Thoracic aorta (tissue), 2 donors: ENCODE data around the gene C1D. TPM values are rescaled to one million over a fixed set of nuclear protein-coding genes. Genes with fewer than 3 reads are reported as not detected.
"Not testable (repeated sequence)": the region's sequence is repeated elsewhere in the genome, so short reads cannot be mapped to it uniquely, and the experiment has no call there.

ENCODE experiments used
- ATAC-seq: fragments of 150-250 bp; one replicate; pipeline ENCODE4 v1.8.0; 2017; ENCODE audit warnings: low read depth; ENCODE audit not compliant: insufficient number of reproducible peaks, low FRiP score
- DNase-seq: peaks from one replicate; pipeline ENCODE4 v3.0.0-alpha.2; 2020; ENCODE audit warnings: low spot score
- H3K27ac ChIP-seq, 2 donors: fragments of 200-600 bp; sonication (generic); 1 replicate in 1 of 2; 2 replicates in 1 of 2; pipeline ENCODE4 v1.5.1; 2016; ENCODE audit warnings: mild to moderate bottlenecking in 2 of 2, moderate library complexity in 2 of 2
- H3K27me3 ChIP-seq: fragments of 200-600 bp; sonication (generic); replicated peaks from 2 replicates; pipeline ENCODE4 v1.6.0; 2016; ENCODE audit warnings: mild to moderate bottlenecking; ENCODE audit not compliant: insufficient read depth
- H3K36me3 ChIP-seq: fragments of 200-600 bp; sonication (generic); one replicate; pipeline ENCODE4 v1.5.1; 2016
- H3K4me1 ChIP-seq, 2 donors: fragments of 200-600 bp; sonication (generic); 1 replicate in 1 of 2; 2 replicates in 1 of 2; pipeline versions ENCODE4 v1.5.1 to v1.6.0; 2016; ENCODE audit warnings: low read depth in 2 of 2, mild to moderate bottlenecking in 1 of 2; ENCODE audit not compliant: control insufficient read depth in 1 of 2
- H3K4me3 ChIP-seq: fragments of 200-600 bp; sonication (generic); 2 replicates; pipeline ENCODE4 v1.5.1; 2016; ENCODE audit warnings: mild to moderate bottlenecking
- H3K9me3 ChIP-seq: fragments of 200-600 bp; sonication (generic); 2 replicates; pipeline ENCODE4 v1.5.1; 2016
- total RNA-seq, 2 donors: library from RNA; depleted of rRNA; stranded (reverse); fragments of >200 nt; gene quantifications; one replicate each; pipeline versions ENCODE4 v1.1.0 to v1.2.3, GENCODE V29; 2016
- TF ChIP-seq, protein P1 (sequence below): fragments of 200-600 bp; sonication (generic); IDR thresholded peaks from one replicate; pipeline ENCODE4 v1.5.1; 2019; ENCODE audit warnings: antibody characterized with exemption

The C1D gene
- total RNA-seq, 2 donors from 2014 or later: 11.9 to 12.1 TPM

DNA sequence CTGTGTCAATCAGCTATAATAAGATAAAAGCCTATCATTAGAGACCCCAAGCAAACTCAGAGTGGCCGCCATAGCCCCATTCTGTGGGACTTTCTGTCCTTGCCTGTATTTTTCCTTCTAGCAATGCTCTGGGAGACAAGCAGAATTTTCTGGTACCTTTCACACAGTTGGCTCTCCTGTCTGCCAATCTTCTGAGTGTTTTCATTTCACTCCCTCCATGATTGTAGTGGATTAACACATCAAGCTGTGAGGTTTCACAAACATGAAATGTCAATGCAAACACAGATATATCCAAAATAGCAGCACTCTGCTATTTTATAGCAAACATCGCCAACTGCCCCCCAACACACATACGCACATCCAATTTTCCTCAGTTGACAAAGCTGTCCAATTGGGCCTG, 64.9 kb downstream of the C1D start:
- DNase-seq (no peak), ATAC-seq (no peak)
- no peak overlapping the region for H3K4me3 ChIP-seq
- no peak overlapping the region for H3K27ac ChIP-seq
- H3K27me3 ChIP-seq: no peaks in the 10 kb centered on the region
- TF ChIP-seq, protein P1, sequence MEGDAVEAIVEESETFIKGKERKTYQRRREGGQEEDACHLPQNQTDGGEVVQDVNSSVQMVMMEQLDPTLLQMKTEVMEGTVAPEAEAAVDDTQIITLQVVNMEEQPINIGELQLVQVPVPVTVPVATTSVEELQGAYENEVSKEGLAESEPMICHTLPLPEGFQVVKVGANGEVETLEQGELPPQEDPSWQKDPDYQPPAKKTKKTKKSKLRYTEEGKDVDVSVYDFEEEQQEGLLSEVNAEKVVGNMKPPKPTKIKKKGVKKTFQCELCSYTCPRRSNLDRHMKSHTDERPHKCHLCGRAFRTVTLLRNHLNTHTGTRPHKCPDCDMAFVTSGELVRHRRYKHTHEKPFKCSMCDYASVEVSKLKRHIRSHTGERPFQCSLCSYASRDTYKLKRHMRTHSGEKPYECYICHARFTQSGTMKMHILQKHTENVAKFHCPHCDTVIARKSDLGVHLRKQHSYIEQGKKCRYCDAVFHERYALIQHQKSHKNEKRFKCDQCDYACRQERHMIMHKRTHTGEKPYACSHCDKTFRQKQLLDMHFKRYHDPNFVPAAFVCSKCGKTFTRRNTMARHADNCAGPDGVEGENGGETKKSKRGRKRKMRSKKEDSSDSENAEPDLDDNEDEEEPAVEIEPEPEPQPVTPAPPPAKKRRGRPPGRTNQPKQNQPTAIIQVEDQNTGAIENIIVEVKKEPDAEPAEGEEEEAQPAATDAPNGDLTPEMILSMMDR: no peak
- H3K4me1 ChIP-seq: no peaks in the 10 kb centered on the region
- no peaks in the 10 kb centered on the region for H3K9me3 ChIP-seq
- H3K36me3 ChIP-seq: no peaks in the 10 kb centered on the region

DNA sequence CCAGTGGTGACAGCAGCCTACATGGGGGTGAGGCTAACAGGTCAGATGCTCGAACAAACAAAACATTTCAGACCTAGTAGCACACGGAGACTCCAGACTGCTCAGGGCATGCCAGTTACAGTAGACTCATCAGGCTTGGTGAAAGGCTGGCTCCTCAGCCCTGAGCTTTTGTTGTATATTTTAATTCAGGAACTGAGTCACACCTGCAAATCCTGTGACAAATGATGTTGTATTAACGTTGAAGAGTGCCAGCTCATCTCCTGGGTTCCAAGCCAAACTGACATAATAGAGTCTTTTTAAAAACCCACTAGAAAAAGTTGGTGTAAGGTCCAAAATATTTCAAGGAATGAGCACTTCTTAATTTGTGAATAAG, 65.3 kb downstream of the C1D start:
- no peak for DNase-seq
- TF ChIP-seq, protein P1: no peak
- Histone ChIP-seq H3K36me3 (no peaks in the 10 kb centered on the region), H3K27me3 (no peaks in the 10 kb centered on the region), H3K4me1 (no peaks in the 10 kb centered on the region), H3K9me3 (no peaks in the 10 kb centered on the region), H3K4me3 (no peak overlapping the region), H3K27ac (no peak overlapping the region)
- ATAC-seq: no peak

DNA sequence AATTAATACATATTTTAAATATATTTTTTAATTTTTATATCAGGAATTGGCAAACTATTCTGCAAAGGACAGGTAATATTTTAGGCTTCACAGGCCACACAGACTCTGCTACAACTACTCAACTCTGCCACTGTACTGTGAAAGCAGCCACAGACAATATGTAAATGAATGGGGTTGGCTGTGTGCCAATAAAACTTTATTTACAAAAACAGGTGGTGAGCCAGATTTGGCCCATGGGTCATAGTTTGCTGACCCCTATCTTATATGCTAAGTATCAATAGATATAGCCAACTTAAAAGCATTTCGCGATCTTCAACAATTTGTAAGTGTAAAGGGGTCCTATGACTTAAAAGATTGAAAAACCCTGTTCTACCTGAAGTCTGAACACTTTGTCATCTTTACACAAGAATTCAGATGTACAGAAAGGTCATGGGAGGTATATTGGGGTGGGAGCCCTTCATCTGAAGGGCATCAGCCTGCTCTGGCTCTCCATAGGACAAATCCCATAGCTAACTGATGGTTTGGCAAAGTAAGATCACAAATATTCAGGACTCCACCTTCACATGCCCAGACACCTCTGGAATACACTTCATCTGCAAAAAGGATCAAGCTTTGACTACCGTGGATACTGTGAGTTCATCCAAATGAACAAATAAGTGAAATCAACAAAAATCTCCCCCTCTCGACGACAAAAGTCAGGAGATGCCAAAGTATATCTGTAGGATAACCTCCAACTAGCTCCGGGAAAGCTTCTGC, 65.9 kb downstream of the C1D start:
- no peaks in the 10 kb centered on the region for H3K27me3 ChIP-seq
- H3K27ac ChIP-seq: no peak overlapping the region
- no peak overlapping the region for H3K4me3 ChIP-seq
- DNase-seq: no peak
- no peak for ATAC-seq
- TF ChIP-seq, protein P1: no peak
- no peaks in the 10 kb centered on the region for H3K36me3 ChIP-seq
- H3K4me1 ChIP-seq: no peaks in the 10 kb centered on the region
- no peaks in the 10 kb centered on the region for H3K9me3 ChIP-seq

DNA sequence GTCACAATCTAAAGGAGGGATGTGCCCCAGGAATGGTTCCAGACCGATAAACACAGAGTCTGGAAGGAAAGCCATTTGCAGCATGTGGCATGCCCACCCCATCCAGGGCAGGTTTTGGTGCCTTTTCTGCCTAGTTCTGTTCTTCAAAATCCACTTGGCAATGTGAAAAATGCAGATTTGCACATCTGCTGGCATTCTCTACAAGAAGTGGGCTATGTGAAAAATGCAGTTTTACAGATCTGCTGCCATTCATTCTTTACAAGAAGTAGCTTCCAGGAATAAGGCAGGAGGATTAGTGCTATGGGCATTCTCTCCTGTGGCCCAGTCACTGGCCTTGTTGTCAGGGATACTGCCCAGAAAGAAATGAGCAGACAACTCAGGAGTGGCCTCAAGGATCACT, 68.1 kb downstream of the C1D start:
- DNase-seq (no peak), ATAC-seq (no peak)
- no peaks in the 10 kb centered on the region for H3K4me1 ChIP-seq
- no peak overlapping the region for H3K4me3 ChIP-seq
- H3K9me3 ChIP-seq: no peaks in the 10 kb centered on the region
- H3K27ac ChIP-seq: no peak overlapping the region
- no peaks in the 10 kb centered on the region for H3K36me3 ChIP-seq
- TF ChIP-seq, protein P1: no peak
- no peaks in the 10 kb centered on the region for H3K27me3 ChIP-seq

DNA sequence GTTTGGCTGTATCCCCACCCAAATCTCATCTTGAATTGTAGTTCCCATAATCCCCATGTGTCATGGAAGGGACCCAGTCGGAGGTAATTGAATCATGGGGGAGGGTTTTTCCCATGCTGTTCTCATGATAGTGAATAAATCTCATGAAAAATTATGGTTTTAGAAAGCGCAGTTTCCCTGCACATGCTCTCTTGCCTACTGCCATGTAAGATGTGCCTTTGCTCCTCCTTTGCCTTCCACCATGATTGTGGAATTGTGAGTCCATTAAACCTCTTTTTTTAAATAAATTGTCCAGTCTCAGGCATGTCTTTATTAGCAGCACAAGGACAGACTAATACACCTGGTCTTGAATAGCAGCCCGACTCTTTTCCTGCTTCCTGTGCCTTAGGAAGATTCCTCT, 68.7 kb downstream of the C1D start:
- not testable (repeated sequence) for DNase-seq, H3K9me3 ChIP-seq, H3K36me3 ChIP-seq, H3K27me3 ChIP-seq, ATAC-seq, H3K27ac ChIP-seq, H3K4me3 ChIP-seq, H3K4me1 ChIP-seq

DNA sequence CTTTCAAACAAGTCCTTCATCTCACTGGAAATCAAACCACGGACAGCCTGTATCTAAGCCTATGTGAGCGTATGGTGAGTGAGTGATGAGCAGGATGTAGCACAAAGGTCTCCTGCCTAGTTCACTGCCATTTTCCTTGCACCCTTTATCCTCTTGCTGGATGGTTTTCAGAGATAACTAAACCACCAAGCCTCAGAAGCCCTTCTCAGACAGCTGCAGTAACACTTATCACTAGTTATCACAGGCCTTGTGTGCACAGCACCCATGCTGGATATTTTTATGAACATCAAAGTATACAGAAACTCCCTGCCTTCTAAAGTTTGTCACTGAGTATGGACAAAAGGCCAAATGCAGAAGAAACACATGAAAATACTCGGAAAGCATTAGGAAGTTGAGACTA, 69.5 kb downstream of the C1D start:
- no peak for ATAC-seq
- no peaks in the 10 kb centered on the region for H3K36me3 ChIP-seq
- no peak for DNase-seq

More for the DNA sequence above, 69.5 kb downstream of the C1D start:
- H3K27ac ChIP-seq: no peak overlapping the region
- TF ChIP-seq, protein P1: no peak
- H3K27me3 ChIP-seq: no peaks in the 10 kb centered on the region
- H3K9me3 ChIP-seq: no peaks in the 10 kb centered on the region
- no peak overlapping the region for H3K4me3 ChIP-seq
- H3K4me1 ChIP-seq: no peaks in the 10 kb centered on the region
